ENCODE data around the gene SLC16A13. TPM values are rescaled to one million over a fixed set of nuclear protein-coding genes. Genes with fewer than 3 reads are reported as not detected.

SLC16A13 gene
- total RNA-seq, 1 experiment from 2014 or later: 7.5 TPM

GRCh38 chr17:7002288-7003047 is 33.3 kb upstream of the SLC16A13 start:
- no peak for TF ChIP-seq CTCF (IDR thresholded peaks at IDR 0.05; ENCODE audit: unreplicated experiment)
- ChIA-PET POLR2A (interaction anchor here (2.2 to 4.4 kb wide), 4 partner anchors 10 to 336 kb away, joined by 8 to 28 read pairs (median 12); partner anchors contain the start of gene RNASEK), CTCF (interaction anchor here (0.6 to 8.2 kb wide), 12 partner anchors 11 to 334 kb away, joined by 3 to 137 read pairs (median 6); partner anchors contain the start of gene BCL6B)
- BruUV-seq (replicated peaks): no TSS peak
- Mint-ChIP-seq H3K27ac (ENCODE audit: low read depth, unreplicated experiment) (no peak overlapping the region), H3K36me3 (ENCODE audit: insufficient read depth, unreplicated experiment) (peaks cover 52% of the 10 kb centered on the region), H3K4me1 (ENCODE audit: insufficient read depth, unreplicated experiment) (peaks cover 6% of the 10 kb centered on the region), H3K9me3 (ENCODE audit: unreplicated experiment) (no peaks in the 10 kb centered on the region), H3K27me3 (ENCODE audit: insufficient read depth, unreplicated experiment) (no peaks in the 10 kb centered on the region), H3K4me3 (ENCODE audit: unreplicated experiment) (no peak overlapping the region)
- intact Hi-C loops (cut with micrococcal nuclease): no loop called here
- no peak for DNase-seq (ENCODE audit: unreplicated experiment)

- Mint-ChIP-seq H3K27me3 (ENCODE audit: insufficient read depth, unreplicated experiment) (no peaks in the 10 kb centered on the region), H3K36me3 (ENCODE audit: insufficient read depth, unreplicated experiment) (peaks cover 53% of the 10 kb centered on the region), H3K27ac (ENCODE audit: low read depth, unreplicated experiment) (no peak overlapping the region), H3K4me3 (ENCODE audit: unreplicated experiment) (no peak overlapping the region), H3K4me1 (ENCODE audit: insufficient read depth, unreplicated experiment) (peaks cover 6% of the 10 kb centered on the region), H3K9me3 (ENCODE audit: unreplicated experiment) (no peaks in the 10 kb centered on the region)
- BruUV-seq (replicated peaks): no TSS peak
- POLR2A ChIA-PET: interaction anchor here (0.6 to 4.4 kb wide), 10 partner anchors 7 to 366 kb away, joined by 3 to 28 read pairs (median 6); partner anchors contain the start of genes ALOX12, RNASEK and TEKT1
- no peak for DNase-seq (ENCODE audit: unreplicated experiment)
- no peak for TF ChIP-seq CTCF (IDR thresholded peaks at IDR 0.05; ENCODE audit: unreplicated experiment)
- CTCF ChIA-PET: interaction anchor here (0.6 to 8.2 kb wide), 25 partner anchors 8 to 1671 kb away, joined by 3 to 137 read pairs (median 7); partner anchors contain the start of genes BCL6B and TEKT1
- intact Hi-C loops (cut with micrococcal nuclease): loop anchor here (1.0 kb wide), 1 partner anchor 92 kb away; no protein-coding TSS in a partner anchor
Observed at GRCh38 chr17:7003745-7004144, 32.1 kb upstream of the SLC16A13 start.

- no peak overlapping the region for H3K4me3 Mint-ChIP-seq (ENCODE audit: unreplicated experiment)
- no peak overlapping the region for H3K27ac Mint-ChIP-seq (ENCODE audit: low read depth, unreplicated experiment)
- H3K4me1 Mint-ChIP-seq (ENCODE audit: insufficient read depth, unreplicated experiment): peaks cover 11% of the 10 kb centered on the region
- no peaks in the 10 kb centered on the region for H3K9me3 Mint-ChIP-seq (ENCODE audit: unreplicated experiment)
- POLR2A ChIA-PET: interaction anchor here (0.8 to 4.4 kb wide), 12 partner anchors 8 to 338 kb away, joined by 3 to 28 read pairs (median 3); partner anchors contain the start of genes ALOX12, RNASEK and TEKT1
- intact Hi-C loops (cut with micrococcal nuclease): loop anchor here (1.0 kb wide), 3 partner anchors 93 to 338 kb away; no protein-coding TSS in a partner anchor
- BruUV-seq (replicated peaks): no TSS peak
- peak; percentile 82 for DNase-seq (ENCODE audit: unreplicated experiment)
- CTCF ChIA-PET: interaction anchor here (0.6 to 8.2 kb wide), 36 partner anchors 8 to 1672 kb away, joined by 3 to 137 read pairs (median 5); partner anchors contain the start of genes BCL6B and TEKT1
- H3K27me3 Mint-ChIP-seq (ENCODE audit: insufficient read depth, unreplicated experiment): no peaks in the 10 kb centered on the region
- peaks cover 60% of the 10 kb centered on the region for H3K36me3 Mint-ChIP-seq (ENCODE audit: insufficient read depth, unreplicated experiment)
- peak; percentile 74 for TF ChIP-seq CTCF (IDR thresholded peaks at IDR 0.05; ENCODE audit: unreplicated experiment)
Observed at GRCh38 chr17:7004398-7005253, 31.2 kb upstream of the SLC16A13 start.
